GM12875 (cell line): Measurements from ENCODE around the gene OR4B1.

Experiments
- H3K4me3 ChIP-seq: one replicate; pipeline ENCODE4 v1.5.1; 2011; ENCODE audit warnings: low read depth, low read length, control low read depth
- TF ChIP-seq, protein P1 (sequence below): IDR thresholded peaks from 2 replicates; pipeline ENCODE4 v1.5.1; 2011; ENCODE audit warnings: low read depth, mild to moderate bottlenecking, control low read depth, inconsistent platforms, low read length, moderate library complexity, borderline replicate concordance; ENCODE audit not compliant: insufficient read depth

OR4B1 gene

DNA sequence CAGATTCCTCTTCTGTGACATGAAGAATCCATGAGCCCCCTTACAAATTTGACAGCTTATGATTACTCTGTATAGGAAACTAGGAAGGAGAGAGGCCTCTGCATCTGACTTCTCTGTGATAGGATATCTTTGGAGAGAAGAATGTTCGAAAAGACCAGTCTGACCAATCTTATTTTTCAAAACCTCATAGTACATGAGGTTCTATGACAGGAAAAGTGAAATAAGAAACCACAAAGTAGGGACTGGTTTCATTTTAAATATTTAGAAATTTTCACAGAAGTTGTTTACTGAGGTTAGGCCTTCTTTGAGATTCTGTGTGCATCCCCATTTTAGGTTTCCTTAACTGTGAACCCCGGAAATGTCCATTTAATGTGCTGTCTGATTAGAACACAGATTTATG lies 45.0 kb downstream of the OR4B1 start:
- H3K4me3 ChIP-seq: no peak overlapping the region
- TF ChIP-seq, protein P1, sequence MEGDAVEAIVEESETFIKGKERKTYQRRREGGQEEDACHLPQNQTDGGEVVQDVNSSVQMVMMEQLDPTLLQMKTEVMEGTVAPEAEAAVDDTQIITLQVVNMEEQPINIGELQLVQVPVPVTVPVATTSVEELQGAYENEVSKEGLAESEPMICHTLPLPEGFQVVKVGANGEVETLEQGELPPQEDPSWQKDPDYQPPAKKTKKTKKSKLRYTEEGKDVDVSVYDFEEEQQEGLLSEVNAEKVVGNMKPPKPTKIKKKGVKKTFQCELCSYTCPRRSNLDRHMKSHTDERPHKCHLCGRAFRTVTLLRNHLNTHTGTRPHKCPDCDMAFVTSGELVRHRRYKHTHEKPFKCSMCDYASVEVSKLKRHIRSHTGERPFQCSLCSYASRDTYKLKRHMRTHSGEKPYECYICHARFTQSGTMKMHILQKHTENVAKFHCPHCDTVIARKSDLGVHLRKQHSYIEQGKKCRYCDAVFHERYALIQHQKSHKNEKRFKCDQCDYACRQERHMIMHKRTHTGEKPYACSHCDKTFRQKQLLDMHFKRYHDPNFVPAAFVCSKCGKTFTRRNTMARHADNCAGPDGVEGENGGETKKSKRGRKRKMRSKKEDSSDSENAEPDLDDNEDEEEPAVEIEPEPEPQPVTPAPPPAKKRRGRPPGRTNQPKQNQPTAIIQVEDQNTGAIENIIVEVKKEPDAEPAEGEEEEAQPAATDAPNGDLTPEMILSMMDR: no peak

DNA sequence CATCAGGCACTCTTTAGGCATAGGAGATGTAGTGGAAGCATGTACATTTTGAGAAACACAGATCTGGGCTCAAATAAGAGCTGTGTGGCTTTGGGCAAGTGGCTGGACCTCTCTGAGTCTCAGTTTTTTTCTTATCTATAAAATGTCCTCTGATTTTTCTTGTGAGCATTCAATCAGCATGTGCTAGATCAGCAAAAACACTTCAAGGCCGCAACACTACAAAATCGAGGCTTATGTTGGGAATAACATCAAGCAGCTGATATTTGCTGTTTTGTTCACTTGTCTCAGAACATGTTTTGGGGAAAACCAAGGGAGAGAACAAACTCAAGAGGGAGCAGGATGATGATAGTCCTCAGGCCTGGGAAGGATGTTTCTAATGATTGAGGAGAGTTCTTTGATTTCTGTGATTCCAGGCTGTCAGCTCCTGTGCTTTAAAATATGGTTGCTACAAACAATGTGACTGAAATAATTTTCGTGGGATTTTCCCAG lies 46.9 kb downstream of the OR4B1 start, which contains the start of gene OR4X1:
Gene OR4X1 (plus strand): TSS at position 439 of the 489 bp plus-strand sequence. CDS start 0 bp downstream, at position 439.
- no peak within 1 kb of the TSS for H3K4me3 ChIP-seq
- TF ChIP-seq, protein P1: no peak
